GM23248 (cell line): ENCODE data around the gene NRP1. TPM values are rescaled to one million over a fixed set of nuclear protein-coding genes. Genes with fewer than 3 reads are reported as not detected.

ENCODE experiments used
- DNase-seq: peaks from one replicate; pipeline ENCODE4 v3.0.0-alpha.2; 2015
- H2AFZ ChIP-seq: fragments of 200-600 bp; sonication (generic); 2 replicates; pipeline ENCODE4 v1.6.1; 2016; ENCODE audit warnings: antibody characterized with exemption
- H3F3A ChIP-seq: fragments of 200-600 bp; sonication (generic); 2 replicates; pipeline ENCODE4 v1.6.1; 2016; ENCODE audit warnings: mild to moderate bottlenecking, antibody characterized with exemption, mixed run types; ENCODE audit not compliant: insufficient read depth
- H3K27ac ChIP-seq: fragments of 200-600 bp; sonication (generic); 2 replicates; pipeline ENCODE4 v1.5.1; 2016; ENCODE audit warnings: mild to moderate bottlenecking
- H3K27me3 ChIP-seq: fragments of 200-600 bp; sonication (generic); replicated peaks from 2 replicates; pipeline ENCODE4 v1.6.1; 2016; ENCODE audit warnings: mild to moderate bottlenecking; ENCODE audit not compliant: insufficient read depth
- H3K36me3 ChIP-seq: fragments of 200-600 bp; sonication (generic); 2 replicates; pipeline ENCODE4 v1.6.1; 2016; ENCODE audit warnings: low read depth, mild to moderate bottlenecking
- H3K4me1 ChIP-seq: fragments of 200-600 bp; sonication (generic); 2 replicates; pipeline ENCODE4 v1.6.1; 2016; ENCODE audit warnings: mild to moderate bottlenecking; ENCODE audit not compliant: insufficient read depth
- H3K4me2 ChIP-seq: fragments of 200-600 bp; sonication (generic); one replicate; pipeline ENCODE4 v1.6.1; 2016; ENCODE audit warnings: mild to moderate bottlenecking; ENCODE audit not compliant: unreplicated experiment
- H3K4me3 ChIP-seq: fragments of 200-600 bp; sonication (generic); 2 replicates; pipeline ENCODE4 v1.5.1; 2016; ENCODE audit warnings: mild to moderate bottlenecking
- H3K79me2 ChIP-seq: fragments of 200-600 bp; sonication (generic); 2 replicates; pipeline ENCODE4 v1.6.1; 2016; ENCODE audit warnings: mild to moderate bottlenecking; ENCODE audit not compliant: insufficient read depth
- H3K9ac ChIP-seq: fragments of 200-600 bp; sonication (generic); 2 replicates; pipeline ENCODE4 v1.6.1; 2016; ENCODE audit warnings: mild to moderate bottlenecking
- H3K9me2 ChIP-seq: fragments of 200-600 bp; sonication (generic); 2 replicates; pipeline ENCODE4 v1.6.1; 2016; ENCODE audit warnings: mixed run types, mild to moderate bottlenecking, moderate library complexity; ENCODE audit not compliant: insufficient read depth
- H3K9me3 ChIP-seq: fragments of 200-600 bp; sonication (generic); one replicate; pipeline ENCODE4 v1.6.1; 2017; ENCODE audit warnings: low read depth
- H4K20me1 ChIP-seq: fragments of 200-600 bp; sonication (generic); 2 replicates; pipeline ENCODE4 v1.6.0; 2016; ENCODE audit not compliant: insufficient read depth
- EZH2 ChIP-seq: fragments of 200-600 bp; sonication (generic); IDR thresholded peaks from 2 replicates; pipeline ENCODE4 v1.6.1; 2018; ENCODE audit warnings: antibody characterized with exemption, mild to moderate bottlenecking; ENCODE audit not compliant: insufficient read depth, poor library complexity, severe bottlenecking
- EZH2phosphoT487 ChIP-seq: fragments of 200-600 bp; sonication (generic); IDR thresholded peaks from 2 replicates; pipeline ENCODE4 v1.6.1; 2018; ENCODE audit warnings: antibody characterized with exemption, moderate library complexity, mild to moderate bottlenecking, low read depth; ENCODE audit not compliant: insufficient read depth
- WGBS, 2 experiments: methylation state at CpG; one replicate each; pipeline ENCODE4 v1.1.6; 2015 to 2017; ENCODE audit warnings: low lambda C conversion rate in 2 of 2, low coverage in 1 of 2; ENCODE audit errors: missing lambda C conversion rate in 2 of 2; 5-methylcytosine and 5-hydroxymethylcytosine counted together
- in situ Hi-C: fragments of 300-500 bp; cut with MboI; formaldehyde crosslinking; loops from 2 replicates; pipeline ENCODE4 v1.15.0; 2020
- polyA plus RNA-seq: library from polyadenylated mRNA; unstranded; fragments of >200 nt; fragmentation: Nextera tagmentation; extraction: Ambion mirVana; gene quantifications from 2 replicates; pipeline ENCODE4 v1.2.1, GENCODE V29; 2016
- total RNA-seq: library from RNA; depleted of rRNA; stranded (reverse); fragments of >200 nt; shearing (Covaris generic); gene quantifications from 2 replicates; pipeline ENCODE4 v1.2.3, GENCODE V29; 2014

NRP1 gene
- total and polyA plus RNA-seq, 2 experiments from 2014 or later = 152 to 175 TPM

DNA sequence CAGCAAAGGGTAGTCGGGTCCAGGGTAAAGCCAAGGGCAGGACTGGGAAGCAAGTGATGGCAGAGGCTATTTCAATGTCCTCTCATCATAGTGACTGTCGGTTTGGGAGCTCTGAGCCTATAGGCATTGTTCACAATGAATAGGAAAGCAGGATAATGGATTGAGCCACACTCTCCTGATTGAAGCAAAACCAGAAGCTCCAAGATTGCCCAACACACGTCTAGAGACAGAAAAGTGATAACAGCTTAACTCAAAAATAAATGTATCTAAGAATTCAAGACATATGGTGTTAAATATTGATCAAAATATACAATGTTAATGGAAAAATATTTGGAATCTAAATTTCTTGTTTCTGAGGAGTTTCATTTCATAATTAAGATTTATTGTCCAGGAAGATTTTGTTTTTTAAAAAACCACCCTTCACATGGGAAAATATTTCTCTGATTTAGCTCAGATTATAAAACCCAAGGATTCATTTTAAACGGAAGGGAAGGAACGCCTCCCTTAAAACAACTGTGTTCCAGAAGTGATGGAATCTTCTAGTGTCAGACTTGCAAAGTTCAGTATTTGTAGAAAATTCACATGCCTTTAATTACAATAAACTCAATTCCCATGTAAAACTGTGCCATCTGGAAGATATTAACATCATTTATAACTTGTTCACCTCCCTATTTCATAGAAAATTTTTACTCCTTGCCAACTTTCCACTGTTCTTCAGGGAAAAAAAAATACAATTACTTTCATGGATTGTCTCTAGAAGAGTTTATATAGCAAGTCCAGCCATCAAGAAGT is 54.5 kb downstream of the NRP1 start:
- H3K9me3 ChIP-seq = no peaks in the 10 kb centered on the region
- no peaks in the 10 kb centered on the region for H4K20me1 ChIP-seq
- peaks cover 62% of the 10 kb centered on the region for H3F3A ChIP-seq
- peak; percentile 52 for DNase-seq
- H3K4me3 ChIP-seq = no peak overlapping the region
- no peaks in the 10 kb centered on the region for H3K9me2 ChIP-seq
- TF ChIP-seq EZH2 (no peak), EZH2phosphoT487 (no peak)
- H3K27ac ChIP-seq = peak overlapping the region; percentile 74
- H3K9ac ChIP-seq = peak overlapping the region; percentile 47
- H3K4me2 ChIP-seq = peak overlapping the region; percentile 19
- in situ Hi-C loops = no loop called here
- peaks cover 99% of the 10 kb centered on the region for H3K79me2 ChIP-seq
- H3K4me1 ChIP-seq = peaks cover 45% of the 10 kb centered on the region
- 0 out of 2 replicates have a peak, but pooled peaks cover 6% of the 10 kb centered on the region for H3K36me3 ChIP-seq
- H2AFZ ChIP-seq = no peak overlapping the region
- H3K27me3 ChIP-seq = no peaks in the 10 kb centered on the region
- 39 to 45% methylated on average over 5 of the region's 5 CpGs for WGBS, 2 experiments

DNA sequence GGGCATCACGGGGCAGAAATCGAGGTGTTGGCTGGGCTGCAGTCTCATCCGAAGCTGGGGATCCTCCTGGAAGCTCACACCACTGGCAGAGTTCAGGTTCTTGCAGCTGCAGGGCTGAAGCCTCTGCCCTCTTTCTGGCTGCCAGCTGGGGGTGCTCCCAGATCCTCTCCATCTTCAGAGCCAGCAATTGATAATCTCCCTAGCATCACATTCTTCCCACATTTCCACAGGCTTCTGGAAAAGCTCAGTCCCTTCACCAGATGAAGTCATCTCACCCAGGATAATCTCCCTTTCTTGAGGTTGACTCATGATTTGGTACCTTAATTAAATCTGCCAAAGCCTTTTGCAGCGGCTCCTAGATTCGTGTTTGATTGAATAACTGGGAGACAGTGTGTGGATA is 55.2 kb downstream of the NRP1 start:
- Histone ChIP-seq H3K36me3 (0 out of 2 replicates have a peak, but pooled peaks cover 6% of the 10 kb centered on the region), H3K9me3 (no peaks in the 10 kb centered on the region), H3K27me3 (no peaks in the 10 kb centered on the region), H3K4me1 (peaks cover 50% of the 10 kb centered on the region), H3K9me2 (no peaks in the 10 kb centered on the region), H3K27ac (peak overlapping the region; percentile 74), H3F3A (peaks cover 62% of the 10 kb centered on the region), H3K79me2 (peaks cover 99% of the 10 kb centered on the region), H3K9ac (peak overlapping the region; percentile 47), H3K4me3 (no peak overlapping the region), H2AFZ (no peak overlapping the region), H4K20me1 (no peaks in the 10 kb centered on the region), H3K4me2 (peak overlapping the region; percentile 19)
- WGBS, 2 experiments = 68 to 71% methylated on average over 5 of the region's 5 CpGs
- TF ChIP-seq EZH2 (no peak), EZH2phosphoT487 (no peak)
- in situ Hi-C loops = no loop called here
- DNase-seq = peak; percentile 69

DNA sequence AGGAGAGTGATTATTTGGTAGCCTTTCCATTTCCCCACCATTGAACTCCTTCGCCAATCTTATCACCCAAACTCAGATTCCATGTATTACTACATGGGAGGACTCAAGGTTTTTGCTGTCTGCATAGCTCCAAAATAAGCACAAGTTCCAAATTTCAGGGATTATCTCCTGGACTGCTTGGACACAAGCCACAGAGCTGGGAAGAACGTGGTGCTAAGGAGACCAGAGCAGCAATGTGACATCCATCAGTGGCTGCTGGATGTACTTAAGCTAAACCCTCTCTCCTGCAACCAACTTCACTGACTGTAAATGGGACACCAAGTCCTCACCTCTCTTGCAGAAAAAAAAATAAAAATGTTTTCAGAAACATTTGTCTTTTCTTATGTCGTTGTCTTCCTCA is 56.3 kb downstream of the NRP1 start:
- peaks cover 59% of the 10 kb centered on the region for H3K4me1 ChIP-seq
- H4K20me1 ChIP-seq = no peaks in the 10 kb centered on the region
- no peaks in the 10 kb centered on the region for H3K27me3 ChIP-seq
- DNase-seq = no peak
- peaks cover 65% of the 10 kb centered on the region for H3F3A ChIP-seq
- peaks cover 97% of the 10 kb centered on the region for H3K79me2 ChIP-seq
- no peak overlapping the region for H3K4me3 ChIP-seq
- 81% methylated on average over 3 of the region's 3 CpGs for WGBS, 2 experiments
- no peaks in the 10 kb centered on the region for H3K9me2 ChIP-seq
- no peak overlapping the region for H2AFZ ChIP-seq
- H3K4me2 ChIP-seq = no peak overlapping the region
- in situ Hi-C loops = no loop called here
- no peak for TF ChIP-seq EZH2
- no peaks in the 10 kb centered on the region for H3K9me3 ChIP-seq
- 0 out of 2 replicates have a peak, but pooled peaks cover 3% of the 10 kb centered on the region for H3K36me3 ChIP-seq
- H3K9ac ChIP-seq = no peak overlapping the region
- H3K27ac ChIP-seq = peak overlapping the region; percentile 74

DNA sequence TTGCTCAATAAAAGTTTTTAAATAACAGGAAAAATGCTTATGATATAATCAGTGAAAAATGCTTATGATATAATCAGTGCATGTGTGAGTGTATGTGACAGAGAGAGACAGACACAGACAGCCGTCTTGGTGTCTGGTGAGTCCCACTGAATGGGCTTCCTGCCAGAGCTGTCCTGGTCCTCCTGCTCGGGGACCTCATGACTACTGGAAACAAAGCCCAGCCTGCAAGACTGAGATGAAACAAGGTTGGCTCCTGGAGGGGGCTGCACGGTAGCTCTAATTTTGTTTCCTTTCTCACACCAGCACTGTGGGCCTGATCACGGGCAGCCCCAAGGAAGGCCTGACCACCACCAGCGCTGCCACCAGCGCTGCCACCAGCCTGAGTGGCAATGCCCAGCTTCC is 57.3 kb downstream of the NRP1 start:
- TF ChIP-seq EZH2phosphoT487 = no peak
- TF ChIP-seq EZH2 = no peak
- in situ Hi-C loops = no loop called here
- Histone ChIP-seq H3K4me1 (peaks cover 66% of the 10 kb centered on the region), H3K9me3 (no peaks in the 10 kb centered on the region), H4K20me1 (no peaks in the 10 kb centered on the region), H3K9me2 (no peaks in the 10 kb centered on the region), H3K9ac (peak overlapping the region; percentile 61), H3K27me3 (no peaks in the 10 kb centered on the region), H3K36me3 (no peaks in the 10 kb centered on the region), H3K4me2 (peak overlapping the region; percentile 5), H3F3A (peaks cover 72% of the 10 kb centered on the region), H3K27ac (peak overlapping the region; percentile 82), H2AFZ (no peak overlapping the region), H3K79me2 (peaks cover 92% of the 10 kb centered on the region), H3K4me3 (no peak overlapping the region)
- DNase-seq = peak; percentile 80
- WGBS, 2 experiments = 55 to 57% methylated on average over 6 of the region's 6 CpGs
